IPS-18a (cell line): ENCODE data around the gene DMBX1.
A peak's percentile ranks its signal among the peaks of the same experiment; 100 is the strongest.

Experiments
- H3K27ac ChIP-seq: one replicate; pipeline ENCODE4 v1.5.1; 2013; ENCODE audit warnings: low read length
- H3K27me3 ChIP-seq: one replicate; pipeline ENCODE4 v1.6.1; 2013; ENCODE audit warnings: mild to moderate bottlenecking, low read length; ENCODE audit not compliant: control insufficient read depth, insufficient read depth
- H3K36me3 ChIP-seq: one replicate; pipeline ENCODE4 v1.6.1; 2013; ENCODE audit warnings: low read depth, low read length; ENCODE audit not compliant: control insufficient read depth
- H3K4me1 ChIP-seq: one replicate; pipeline ENCODE4 v1.6.1; 2013; ENCODE audit warnings: low read depth, low read length; ENCODE audit not compliant: control insufficient read depth
- H3K4me3 ChIP-seq: one replicate; pipeline ENCODE4 v1.5.1; 2013; ENCODE audit warnings: low read length
- H3K9ac ChIP-seq: one replicate; pipeline ENCODE4 v1.6.1; 2013; ENCODE audit warnings: mild to moderate bottlenecking, low read length, moderate library complexity
- H3K9me3 ChIP-seq: one replicate; pipeline ENCODE4 v1.6.1; 2013; ENCODE audit warnings: low read depth, low read length; ENCODE audit not compliant: control insufficient read depth

The DMBX1 gene

GRCh38 chr1:46532095-46532494 lies 42.5 kb downstream of the DMBX1 start:
- Histone ChIP-seq H3K27ac (no peak overlapping the region), H3K9ac (no peak overlapping the region), H3K27me3 (peaks cover 91% of the 10 kb centered on the region), H3K36me3 (no peaks in the 10 kb centered on the region), H3K9me3 (no peaks in the 10 kb centered on the region), H3K4me3 (no peak overlapping the region), H3K4me1 (peaks cover 4% of the 10 kb centered on the region)

GRCh38 chr1:46532498-46533178 lies 43.0 kb downstream of the DMBX1 start:
- Histone ChIP-seq H3K36me3 (no peaks in the 10 kb centered on the region), H3K9me3 (no peaks in the 10 kb centered on the region), H3K27me3 (peaks cover 86% of the 10 kb centered on the region), H3K9ac (no peak overlapping the region), H3K27ac (no peak overlapping the region), H3K4me3 (no peak overlapping the region), H3K4me1 (peaks cover 4% of the 10 kb centered on the region)

- Histone ChIP-seq H3K9ac (no peak overlapping the region), H3K27me3 (peaks cover 79% of the 10 kb centered on the region), H3K4me3 (peak overlapping the region; percentile 16)
These were observed 43.7 kb downstream of the DMBX1 start for GRCh38 chr1:46533179-46533864.

GRCh38 chr1:46535063-46535462 lies 45.4 kb downstream of the DMBX1 start:
- peaks cover 63% of the 10 kb centered on the region for H3K27me3 ChIP-seq
- no peaks in the 10 kb centered on the region for H3K9me3 ChIP-seq
- H3K9ac ChIP-seq: no peak overlapping the region
- H3K4me1 ChIP-seq: no peaks in the 10 kb centered on the region
- no peak overlapping the region for H3K27ac ChIP-seq
- no peaks in the 10 kb centered on the region for H3K36me3 ChIP-seq
- no peak overlapping the region for H3K4me3 ChIP-seq

More at GRCh38 chr1:46533179-46533864, 43.7 kb downstream of the DMBX1 start:
- Histone ChIP-seq H3K9me3 (no peaks in the 10 kb centered on the region), H3K27ac (no peak overlapping the region), H3K4me1 (peaks cover 1% of the 10 kb centered on the region), H3K36me3 (no peaks in the 10 kb centered on the region)

GRCh38 chr1:46536527-46536926 lies 46.9 kb downstream of the DMBX1 start:
- Histone ChIP-seq H3K9ac (no peak overlapping the region), H3K27me3 (peaks cover 62% of the 10 kb centered on the region), H3K36me3 (no peaks in the 10 kb centered on the region), H3K9me3 (no peaks in the 10 kb centered on the region), H3K27ac (no peak overlapping the region), H3K4me1 (no peaks in the 10 kb centered on the region), H3K4me3 (no peak overlapping the region)

GRCh38 chr1:46537651-46538050 lies 48.0 kb downstream of the DMBX1 start:
- Histone ChIP-seq H3K9ac (no peak overlapping the region), H3K4me3 (no peak overlapping the region), H3K36me3 (no peaks in the 10 kb centered on the region), H3K9me3 (no peaks in the 10 kb centered on the region), H3K27ac (no peak overlapping the region), H3K4me1 (no peaks in the 10 kb centered on the region), H3K27me3 (peaks cover 62% of the 10 kb centered on the region)

- H3K4me3 ChIP-seq: no peak overlapping the region
- H3K9me3 ChIP-seq: no peaks in the 10 kb centered on the region
- peaks cover 64% of the 10 kb centered on the region for H3K27me3 ChIP-seq
- no peak overlapping the region for H3K9ac ChIP-seq
- no peaks in the 10 kb centered on the region for H3K36me3 ChIP-seq
- no peak overlapping the region for H3K27ac ChIP-seq
- no peaks in the 10 kb centered on the region for H3K4me1 ChIP-seq
These were observed 48.5 kb downstream of the DMBX1 start for GRCh38 chr1:46538147-46538546.
